Adrenal gland (tissue), 12 donors: ENCODE results near the gene AGAP3. TPM values are rescaled to one million over a fixed set of nuclear protein-coding genes. Genes with fewer than 3 reads are reported as not detected.

Source experiments
- DNase-seq, 7 donors: peaks; one replicate each; pipeline ENCODE4 v3.0.0-alpha.2; 2019 to 2020
- H3K27ac ChIP-seq, 5 donors: fragments of 200-600 bp; sonication (generic) in 4 of 5; 1 replicate in 3 of 5; 2 replicates in 2 of 5; pipeline versions ENCODE4 v1.5.1 to v1.8.0; 2016 to 2020; ENCODE audit warnings: mild to moderate bottlenecking in 1 of 5
- H3K27me3 ChIP-seq: fragments of 200-600 bp; 2 replicates; pipeline ENCODE4 v1.8.0; 2021
- H3K36me3 ChIP-seq, 2 donors: fragments of 200-600 bp; replicated peaks in 1 of 2; 1 replicate in 1 of 2; 2 replicates in 1 of 2; pipeline versions ENCODE4 v1.5.1 to v1.8.0; 2018 to 2022
- H3K4me1 ChIP-seq, 2 donors: fragments of 200-600 bp; replicated peaks in 1 of 2; 1 replicate in 1 of 2; 2 replicates in 1 of 2; pipeline versions ENCODE4 v1.5.1 to v1.8.0; 2018 to 2021
- H3K4me3 ChIP-seq, 4 donors: fragments of 200-600 bp; sonication (generic) in 3 of 4; one replicate each; pipeline ENCODE4 v1.5.1; 2016 to 2018
- H3K9me3 ChIP-seq, 3 donors: fragments of 200-600 bp; sonication (generic) in 1 of 3; replicated peaks in 1 of 3; 1 replicate in 2 of 3; 2 replicates in 1 of 3; pipeline versions ENCODE4 v1.5.1 to v1.8.0; 2016 to 2021
- CTCF ChIP-seq, 6 experiments: fragments of 450-650 bp in 4 of 6; fragments of 200-600 bp in 2 of 6; sonication (generic) in 1 of 6; IDR thresholded peaks; 1 replicate in 5 of 6; 2 replicates in 1 of 6; pipeline versions ENCODE4 v1.5.1 to v1.8.0; 2016 to 2021; ENCODE audit warnings: antibody characterized with exemption in 6 of 6, mild to moderate bottlenecking in 2 of 6, moderate library complexity in 1 of 6
- POLR2A ChIP-seq, 2 donors: fragments of 450-650 bp; IDR thresholded peaks; one replicate each; pipeline ENCODE4 v1.6.1; 2017; ENCODE audit warnings: antibody characterized with exemption in 2 of 2, mild to moderate bottlenecking in 2 of 2, moderate library complexity in 1 of 2
- WGBS, 4 donors: extraction: QIAGEN DNeasy Blood & Tissue Kit in 2 of 4; methylation state at CpG; one replicate each; pipeline versions ENCODE4 v1.1.5 to v1.1.7; 2013 to 2017; 5-methylcytosine and 5-hydroxymethylcytosine counted together
- intact Hi-C, 2 donors: fragments of 100-400 bp; cut with DNase I; formaldehyde crosslinking; loops; one replicate each; pipeline versions ENCODE4 v1.14.1 to v1.15.0; 2022 to 2023
- polyA plus RNA-seq, 3 donors: library from polyadenylated mRNA; stranded (reverse); fragments of 200-250 nt in 2 of 3; fragments of 350-450 nt in 1 of 3; fragmentation: Illumina TruSeq in 1 of 3; extraction: RNeasy Lipid Tissue Mini Kit (QIAGEN cat#74804) in 1 of 3; gene quantifications; one replicate each; pipeline ENCODE4 v1.2.3, GENCODE V29; 2013 to 2014
- total RNA-seq, 9 donors: library from RNA; depleted of rRNA in 4 of 9; stranded (reverse); fragments of >200 nt in 4 of 9; fragments of 120-200 nt in 1 of 9; fragmentation: NEBNext Ultra II Directional in 1 of 9; extraction: Animal tissue kit (Norgen Biotek cat#: 25700) in 1 of 9; gene quantifications; one replicate each; pipeline versions ENCODE4 v1.1.0 to v1.2.4, GENCODE V29; 2013 to 2023
- donor health status: healthy with polysubstance abuse.
- donor health status: Bipolar disorder and iron deficiency.
- donor health status: DM: yes; HTN: yes; CAD: no.
- donor health status: DM: no; HTN: no; CAD: no.
- donor health status: DM: no; HTN: no; CAD: no.
- donor health status: DM: yes; HTN: yes; CAD: no.

Gene AGAP3
- total and polyA plus RNA-seq, 12 donors: 17.2 to 236 (median 50.9) TPM

GRCh38 chr7:151146761-151147160 is 60.5 kb downstream of the AGAP3 start:
- no peaks in the 10 kb centered on the region for H3K9me3 ChIP-seq
- TF ChIP-seq CTCF (IDR thresholded peaks at IDR 0.05) (no peak), POLR2A (IDR thresholded peaks at IDR 0.05) (no peak)
- no peaks in the 10 kb centered on the region for H3K4me1 ChIP-seq
- no peaks in the 10 kb centered on the region for H3K27me3 ChIP-seq
- no peak for DNase-seq
- H3K27ac ChIP-seq: no peak overlapping the region
- 68 to 86% (median 74%) methylated on average over 3 of the region's 3 CpGs for WGBS, 4 donors
- intact Hi-C loops: no loop called here
- no peak overlapping the region for H3K4me3 ChIP-seq
- peaks cover 0 to 25% of the 10 kb centered on the region in 2 donors for H3K36me3 ChIP-seq

GRCh38 chr7:151148319-151149259 is 62.3 kb downstream of the AGAP3 start:
- WGBS, 4 donors: 67 to 78% (median 70%) methylated on average over 10 to 22 of the region's 22 CpGs
- no peak overlapping the region for H3K27ac ChIP-seq
- H3K27me3 ChIP-seq: peaks cover 8% of the 10 kb centered on the region
- TF ChIP-seq CTCF (IDR thresholded peaks at IDR 0.05) (no peak), POLR2A (IDR thresholded peaks at IDR 0.05) (no peak)
- peaks cover 0 to 9% of the 10 kb centered on the region in 2 donors for H3K36me3 ChIP-seq
- H3K4me3 ChIP-seq: no peak overlapping the region
- no peaks in the 10 kb centered on the region for H3K9me3 ChIP-seq
- intact Hi-C loops: no loop called here
- H3K4me1 ChIP-seq: no peaks in the 10 kb centered on the region
- DNase-seq: peak in 2 of 7 donors; percentile 9 to 45

- WGBS, 4 donors: 83 to 91% (median 86%) methylated on average over 3 of the region's 3 CpGs
- H3K27me3 ChIP-seq: peaks cover 18% of the 10 kb centered on the region
- H3K4me1 ChIP-seq: no peaks in the 10 kb centered on the region
- H3K9me3 ChIP-seq: no peaks in the 10 kb centered on the region
- H3K36me3 ChIP-seq: no peaks in the 10 kb centered on the region
- no peak for DNase-seq
- intact Hi-C loops: no loop called here
- TF ChIP-seq CTCF (IDR thresholded peaks at IDR 0.05) (no peak), POLR2A (IDR thresholded peaks at IDR 0.05) (no peak)
- H3K4me3 ChIP-seq: no peak overlapping the region
- H3K27ac ChIP-seq: no peak overlapping the region
These were observed 64.1 kb downstream of the AGAP3 start for GRCh38 chr7:151150388-151150787.

GRCh38 chr7:151152643-151153513 is 66.6 kb downstream of the AGAP3 start:
- no peak overlapping the region for H3K4me3 ChIP-seq
- no peaks in the 10 kb centered on the region for H3K4me1 ChIP-seq
- peak in 2 of 7 donors; percentile 6 to 21 for DNase-seq
- no peak for TF ChIP-seq CTCF (IDR thresholded peaks at IDR 0.05)
- TF ChIP-seq POLR2A (IDR thresholded peaks at IDR 0.05): no peak
- no peak overlapping the region for H3K27ac ChIP-seq
- H3K27me3 ChIP-seq: peaks cover 18% of the 10 kb centered on the region
- H3K9me3 ChIP-seq: no peaks in the 10 kb centered on the region
- no peaks in the 10 kb centered on the region for H3K36me3 ChIP-seq
- WGBS, 4 donors: 55 to 64% (median 59%) methylated on average over 6 of the region's 6 CpGs
- intact Hi-C loops: no loop called here
